IPS-20b (cell line): ENCODE measurements around the gene NOSTRIN.
"Not testable (repeated sequence)": the region's sequence is repeated elsewhere in the genome, so short reads cannot be mapped to it uniquely, and the experiment has no call there.

ENCODE experiments used
- H3K27ac ChIP-seq: one replicate; pipeline ENCODE4 v1.5.1; 2013; ENCODE audit warnings: low read length
- H3K27me3 ChIP-seq: 2 replicates; pipeline ENCODE4 v1.6.1; 2013; ENCODE audit warnings: mild to moderate bottlenecking, low read length, inconsistent platforms; ENCODE audit not compliant: insufficient read depth
- H3K36me3 ChIP-seq: 2 replicates; pipeline ENCODE4 v1.6.1; 2013; ENCODE audit warnings: low read depth, mild to moderate bottlenecking, inconsistent platforms, low read length, moderate library complexity; ENCODE audit not compliant: insufficient read depth
- H3K4me1 ChIP-seq: 2 replicates; pipeline ENCODE4 v1.6.1; 2013; ENCODE audit warnings: mild to moderate bottlenecking, control low read depth, inconsistent platforms, low read length, moderate library complexity; ENCODE audit not compliant: insufficient read depth
- H3K4me3 ChIP-seq: 2 replicates; pipeline ENCODE4 v1.5.1; 2013; ENCODE audit warnings: mild to moderate bottlenecking, low read length, inconsistent platforms
- H3K9ac ChIP-seq: 2 replicates; pipeline ENCODE4 v1.6.1; 2013; ENCODE audit warnings: low read depth, mild to moderate bottlenecking, inconsistent platforms, low read length, moderate library complexity
- H3K9me3 ChIP-seq: 2 replicates; pipeline ENCODE4 v1.6.1; 2013; ENCODE audit warnings: mild to moderate bottlenecking, low read depth, low read length, inconsistent platforms; ENCODE audit not compliant: insufficient read depth

NOSTRIN gene

DNA sequence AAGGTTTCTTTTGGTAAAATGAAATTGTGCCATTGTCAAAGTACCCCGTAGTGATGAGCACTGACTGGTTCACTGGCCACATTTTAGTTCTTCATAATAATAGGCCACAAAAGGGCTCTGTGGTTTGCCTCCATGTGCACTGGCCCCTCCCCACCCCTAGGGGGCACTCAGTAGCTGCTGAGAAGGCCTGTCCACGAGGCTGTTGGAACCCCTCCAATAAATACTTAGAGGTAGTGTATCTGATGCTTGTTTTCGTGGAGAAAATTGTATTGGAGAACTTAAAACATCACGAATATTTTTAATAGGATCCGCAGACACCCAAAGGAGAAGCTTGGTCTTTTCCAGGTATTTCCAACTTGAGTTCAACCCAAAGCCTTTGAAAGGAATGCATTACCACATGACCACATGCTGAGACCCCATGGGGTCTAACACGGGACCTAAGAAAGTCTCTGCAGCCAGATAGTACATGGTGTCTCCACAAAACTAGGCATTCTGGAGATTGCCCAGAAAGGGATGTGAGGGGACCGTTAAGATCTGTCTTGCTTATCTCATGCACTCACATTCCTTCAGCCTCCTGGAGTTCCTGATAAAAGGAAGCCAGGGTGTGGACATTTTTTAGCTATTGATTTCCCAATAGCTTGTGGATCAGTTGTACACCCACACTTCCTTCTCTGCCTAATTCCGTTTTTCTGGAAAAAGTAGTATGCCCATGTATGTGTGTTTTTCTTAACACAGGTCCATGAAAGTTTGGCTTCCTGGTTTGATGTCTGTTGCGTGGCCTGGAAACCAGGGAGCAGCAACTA, 28.5 kb upstream of the NOSTRIN start:
- H3K9me3 ChIP-seq: peaks cover 7% of the 10 kb centered on the region; the same call in 1 of the 2 replicates
- H3K4me1 ChIP-seq: no peaks in the 10 kb centered on the region
- no peak overlapping the region for H3K27ac ChIP-seq
- no peaks in the 10 kb centered on the region for H3K27me3 ChIP-seq
- H3K36me3 ChIP-seq: no peaks in the 10 kb centered on the region; the same call in 1 of the 2 replicates
- H3K4me3 ChIP-seq: no peak overlapping the region
- no peak overlapping the region for H3K9ac ChIP-seq

DNA sequence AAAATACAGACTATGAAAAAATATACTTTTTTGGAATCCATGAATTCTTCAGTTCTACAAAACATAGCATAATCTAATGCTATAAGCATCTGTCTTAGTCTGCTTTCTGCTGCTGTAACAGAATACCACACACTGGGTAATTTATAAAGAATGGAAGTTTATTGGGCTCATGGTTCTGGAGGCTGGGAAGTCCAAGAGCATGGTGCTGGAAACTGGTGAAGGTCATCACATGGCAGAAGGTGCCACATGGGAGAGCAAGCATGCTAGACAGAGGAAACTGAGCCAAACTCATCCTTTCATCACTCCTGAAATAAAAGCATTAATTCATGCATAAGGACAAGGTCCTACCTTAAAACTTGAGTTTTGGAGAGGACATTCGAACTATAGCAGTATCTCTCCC, 26.6 kb upstream of the NOSTRIN start:
- Histone ChIP-seq H3K4me1 (peaks cover 9% of the 10 kb centered on the region; the same call in 1 of the 2 replicates), H3K27ac (no peak overlapping the region), H3K9me3 (peaks cover 7% of the 10 kb centered on the region; the same call in 1 of the 2 replicates), H3K36me3 (no peaks in the 10 kb centered on the region), H3K27me3 (no peaks in the 10 kb centered on the region), H3K4me3 (no peak overlapping the region), H3K9ac (no peak overlapping the region)

- no peaks in the 10 kb centered on the region for H3K36me3 ChIP-seq
- H3K9ac ChIP-seq: no peak overlapping the region
- H3K4me3 ChIP-seq: no peak overlapping the region
- H3K9me3 ChIP-seq: peaks cover 4% of the 10 kb centered on the region; the same call in 1 of the 2 replicates
- H3K27ac ChIP-seq: no peak overlapping the region
- no peaks in the 10 kb centered on the region for H3K27me3 ChIP-seq
- peaks cover 27% of the 10 kb centered on the region for H3K4me1 ChIP-seq
Observed at GRCh38 chr2:168780669-168781071, 21.8 kb upstream of the NOSTRIN start.

GRCh38 chr2:168781191-168781817, 21.1 kb upstream of the NOSTRIN start:
- Histone ChIP-seq H3K4me1 (peaks cover 27% of the 10 kb centered on the region), H3K36me3 (no peaks in the 10 kb centered on the region), H3K9ac (no peak overlapping the region), H3K4me3 (no peak overlapping the region), H3K27me3 (no peaks in the 10 kb centered on the region), H3K27ac (no peak overlapping the region), H3K9me3 (no peaks in the 10 kb centered on the region)

- H3K27me3 ChIP-seq: no peaks in the 10 kb centered on the region
- H3K4me1 ChIP-seq: peaks cover 27% of the 10 kb centered on the region
- H3K36me3 ChIP-seq: no peaks in the 10 kb centered on the region
- no peak overlapping the region for H3K27ac ChIP-seq
- H3K9ac ChIP-seq: no peak overlapping the region
- no peaks in the 10 kb centered on the region for H3K9me3 ChIP-seq
- no peak overlapping the region for H3K4me3 ChIP-seq
Observed at GRCh38 chr2:168782271-168782670, 20.2 kb upstream of the NOSTRIN start.

GRCh38 chr2:168784993-168785392, 17.4 kb upstream of the NOSTRIN start:
- H3K27me3 ChIP-seq: no peaks in the 10 kb centered on the region
- H3K9me3 ChIP-seq: no peaks in the 10 kb centered on the region
- peaks cover 27% of the 10 kb centered on the region for H3K4me1 ChIP-seq
- no peaks in the 10 kb centered on the region for H3K36me3 ChIP-seq
- H3K27ac ChIP-seq: no peak overlapping the region
- no peak overlapping the region for H3K4me3 ChIP-seq
- no peak overlapping the region for H3K9ac ChIP-seq

GRCh38 chr2:168787098-168787781, 15.2 kb upstream of the NOSTRIN start:
- Histone ChIP-seq H3K4me1 (peaks cover 8% of the 10 kb centered on the region), H3K27me3 (no peaks in the 10 kb centered on the region), H3K27ac (no peak overlapping the region), H3K4me3 (no peak overlapping the region), H3K36me3 (no peaks in the 10 kb centered on the region), H3K9ac (no peak overlapping the region), H3K9me3 (no peaks in the 10 kb centered on the region)

GRCh38 chr2:168787782-168788376, 14.6 kb upstream of the NOSTRIN start:
- H3K4me1 ChIP-seq: peaks cover 6% of the 10 kb centered on the region
- no peak overlapping the region for H3K4me3 ChIP-seq
- no peak overlapping the region for H3K9ac ChIP-seq
- no peak overlapping the region for H3K27ac ChIP-seq
- H3K27me3 ChIP-seq: no peaks in the 10 kb centered on the region
- no peaks in the 10 kb centered on the region for H3K9me3 ChIP-seq
- no peaks in the 10 kb centered on the region for H3K36me3 ChIP-seq

- Histone ChIP-seq H3K4me3 (no peak overlapping the region), H3K9ac (no peak overlapping the region), H3K4me1 (no peaks in the 10 kb centered on the region), H3K9me3 (no peaks in the 10 kb centered on the region), H3K27ac (no peak overlapping the region), H3K27me3 (no peaks in the 10 kb centered on the region), H3K36me3 (no peaks in the 10 kb centered on the region)
Observed at GRCh38 chr2:168789776-168790175, 12.7 kb upstream of the NOSTRIN start.

GRCh38 chr2:168790226-168790902, 12.1 kb upstream of the NOSTRIN start:
- Histone ChIP-seq H3K27ac (no peak overlapping the region), H3K9me3 (no peaks in the 10 kb centered on the region), H3K4me1 (no peaks in the 10 kb centered on the region), H3K9ac (no peak overlapping the region), H3K36me3 (no peaks in the 10 kb centered on the region), H3K27me3 (no peaks in the 10 kb centered on the region), H3K4me3 (no peak overlapping the region)

- not testable (repeated sequence) for H3K27ac ChIP-seq, H3K4me3 ChIP-seq, H3K9ac ChIP-seq, H3K4me1 ChIP-seq, H3K9me3 ChIP-seq, H3K36me3 ChIP-seq, H3K27me3 ChIP-seq
Observed at GRCh38 chr2:168791140-168791539, 11.3 kb upstream of the NOSTRIN start.
